Measurements from ENCODE around the gene NCK1. TPM values are rescaled to one million over a fixed set of nuclear protein-coding genes. Genes with fewer than 3 reads are reported as not detected.
A peak's percentile ranks its signal among the peaks of the same experiment; 100 is the strongest.

NCK1 gene
- total RNA-seq, 4 donors from 2014 or later = 35.4 to 44.6 (median 42.7) TPM

DNA sequence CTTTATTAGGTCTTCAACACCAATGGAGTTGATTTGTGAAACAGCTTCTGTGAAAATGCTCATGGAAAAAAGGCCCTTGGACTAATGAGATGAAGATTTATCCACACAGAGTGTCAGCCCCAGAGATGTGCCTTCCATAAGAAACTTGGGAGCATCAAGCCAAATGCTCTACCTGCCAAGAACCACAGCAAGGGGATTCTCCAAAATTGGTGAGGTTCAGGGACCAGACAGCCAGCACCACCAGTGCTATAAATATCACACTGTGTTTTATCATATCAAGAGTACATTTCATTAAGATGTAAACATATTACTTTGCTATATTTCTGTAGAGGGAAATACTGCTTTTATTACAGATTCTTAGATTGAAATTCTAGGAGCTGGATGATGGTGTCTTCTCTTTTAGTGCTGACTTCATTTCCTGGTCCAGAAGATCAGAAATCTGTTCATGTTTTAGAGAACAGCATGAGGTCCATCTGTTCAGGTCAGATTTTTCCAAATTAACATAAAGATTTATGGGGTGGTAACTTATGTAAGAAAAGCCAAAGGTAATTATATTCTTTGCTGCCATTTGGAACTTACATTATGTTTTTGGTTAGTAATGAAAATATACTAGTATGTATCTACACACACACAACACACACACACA, 25.4 kb upstream of the NCK1 start:
- Histone ChIP-seq H3K36me3 (no peaks in the 10 kb centered on the region), H3K27me3 (no peaks in the 10 kb centered on the region), H3K9me3 (no peaks in the 10 kb centered on the region), H3K4me3 (no peak overlapping the region), H3K4me1 (peaks cover 12 to 66% (median 16%) of the 10 kb centered on the region in 3 donors), H3K27ac (peak overlapping the region in 3 of 4 donors; percentile 30 to 67 (median 61))
- no peak for ATAC-seq
- TF ChIP-seq, protein P1, sequence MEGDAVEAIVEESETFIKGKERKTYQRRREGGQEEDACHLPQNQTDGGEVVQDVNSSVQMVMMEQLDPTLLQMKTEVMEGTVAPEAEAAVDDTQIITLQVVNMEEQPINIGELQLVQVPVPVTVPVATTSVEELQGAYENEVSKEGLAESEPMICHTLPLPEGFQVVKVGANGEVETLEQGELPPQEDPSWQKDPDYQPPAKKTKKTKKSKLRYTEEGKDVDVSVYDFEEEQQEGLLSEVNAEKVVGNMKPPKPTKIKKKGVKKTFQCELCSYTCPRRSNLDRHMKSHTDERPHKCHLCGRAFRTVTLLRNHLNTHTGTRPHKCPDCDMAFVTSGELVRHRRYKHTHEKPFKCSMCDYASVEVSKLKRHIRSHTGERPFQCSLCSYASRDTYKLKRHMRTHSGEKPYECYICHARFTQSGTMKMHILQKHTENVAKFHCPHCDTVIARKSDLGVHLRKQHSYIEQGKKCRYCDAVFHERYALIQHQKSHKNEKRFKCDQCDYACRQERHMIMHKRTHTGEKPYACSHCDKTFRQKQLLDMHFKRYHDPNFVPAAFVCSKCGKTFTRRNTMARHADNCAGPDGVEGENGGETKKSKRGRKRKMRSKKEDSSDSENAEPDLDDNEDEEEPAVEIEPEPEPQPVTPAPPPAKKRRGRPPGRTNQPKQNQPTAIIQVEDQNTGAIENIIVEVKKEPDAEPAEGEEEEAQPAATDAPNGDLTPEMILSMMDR (IDR thresholded peaks at IDR 0.05) = no peak
- TF ChIP-seq POLR2AphosphoS5 (IDR thresholded peaks at IDR 0.05) = no peak
- no peak for TF ChIP-seq POLR2A (IDR thresholded peaks at IDR 0.05)

DNA sequence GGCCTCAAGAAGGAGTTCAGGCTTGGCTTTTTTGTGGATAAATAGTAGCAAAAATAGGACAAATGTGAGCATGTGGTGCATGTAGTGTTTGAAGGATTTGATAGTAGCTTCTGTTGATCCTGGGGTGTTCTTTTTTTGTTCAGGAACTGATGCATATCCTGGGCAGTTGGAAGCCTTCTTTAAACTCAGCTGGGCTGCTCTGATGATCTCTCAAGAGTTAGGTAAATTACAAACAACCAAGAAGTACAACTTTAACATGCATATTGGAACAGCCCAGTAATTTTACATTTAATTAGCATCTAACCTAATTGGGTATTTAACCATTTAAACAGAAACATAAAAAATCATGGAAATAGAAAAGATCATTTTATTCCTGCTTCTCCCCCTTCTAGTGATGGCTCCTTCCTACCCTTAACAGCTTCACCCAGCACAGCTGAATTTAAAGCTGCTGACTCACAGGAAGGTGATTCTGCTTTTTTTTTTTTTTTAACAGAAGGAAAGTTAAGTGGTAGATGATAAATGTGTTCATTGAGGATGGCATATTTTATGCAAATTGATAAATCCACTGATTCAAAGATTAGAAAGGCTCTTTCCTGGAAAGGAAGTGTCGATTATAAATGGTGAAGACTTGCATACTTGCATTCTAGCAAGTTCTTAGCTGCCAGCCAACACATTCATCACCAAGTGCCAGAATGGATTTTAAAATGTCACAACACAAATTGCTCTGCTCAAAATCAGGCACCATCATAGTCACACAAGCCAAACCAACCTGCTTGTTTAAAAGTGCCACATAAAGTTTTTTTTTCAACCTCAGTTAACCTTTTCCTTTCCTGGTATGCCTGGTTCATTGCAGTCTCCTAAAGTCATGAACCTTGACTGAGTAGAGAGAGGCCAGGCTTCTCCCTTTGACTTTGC, 23.1 kb upstream of the NCK1 start:
- peak overlapping the region in 3 of 4 donors; percentile 48 to 62 (median 56) for H3K27ac ChIP-seq
- no peaks in the 10 kb centered on the region for H3K9me3 ChIP-seq
- ATAC-seq = no peak
- H3K4me1 ChIP-seq = peaks cover 12 to 66% (median 16%) of the 10 kb centered on the region in 3 donors
- 9% methylated on average over 1 of the region's 1 CpG; no CpG with 5 or more reads in 1 of the 2 donors for WGBS, 2 donors (ENCODE audit: low coverage in 1 of 2)
- no peak for TF ChIP-seq POLR2A (IDR thresholded peaks at IDR 0.05)
- TF ChIP-seq, protein P1 (IDR thresholded peaks at IDR 0.05) = no peak
- TF ChIP-seq EP300 (IDR thresholded peaks at IDR 0.05) = no peak
- peak; percentile 22 for TF ChIP-seq POLR2AphosphoS5 (IDR thresholded peaks at IDR 0.05)
- peaks cover 0 to 12% of the 10 kb centered on the region in 2 donors for H3K36me3 ChIP-seq
- H3K27me3 ChIP-seq = no peaks in the 10 kb centered on the region
- H3K4me3 ChIP-seq = no peak overlapping the region

DNA sequence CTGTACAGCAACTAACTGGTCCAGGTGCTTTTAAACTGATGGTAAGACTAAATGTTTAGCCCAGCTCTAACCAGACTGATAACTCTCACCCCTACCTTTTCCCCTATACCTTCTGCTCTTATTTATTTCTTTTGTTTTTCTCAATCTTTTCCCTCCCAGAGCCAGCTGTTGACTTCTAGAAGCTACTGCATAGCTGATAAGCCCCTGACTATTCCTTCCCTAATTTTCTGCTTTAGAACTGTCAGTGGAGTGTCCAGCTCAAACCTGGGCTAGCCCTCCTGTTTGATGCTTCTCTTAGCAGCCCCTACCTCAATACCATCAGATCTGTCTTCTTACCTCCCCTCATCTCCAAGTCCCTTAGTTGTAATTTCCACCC, 22.5 kb upstream of the NCK1 start:
- peaks cover 0 to 17% of the 10 kb centered on the region in 2 donors for H3K36me3 ChIP-seq
- peaks cover 12 to 61% (median 16%) of the 10 kb centered on the region in 3 donors for H3K4me1 ChIP-seq
- ATAC-seq = no peak
- peak overlapping the region in 3 of 4 donors; percentile 48 to 62 (median 56) for H3K27ac ChIP-seq
- no peaks in the 10 kb centered on the region for H3K9me3 ChIP-seq
- H3K4me3 ChIP-seq = no peak overlapping the region
- no peak for TF ChIP-seq POLR2AphosphoS5 (IDR thresholded peaks at IDR 0.05)
- no peak for TF ChIP-seq POLR2A (IDR thresholded peaks at IDR 0.05)
- TF ChIP-seq, protein P1 (IDR thresholded peaks at IDR 0.05) = no peak
- TF ChIP-seq EP300 (IDR thresholded peaks at IDR 0.05) = no peak
- H3K27me3 ChIP-seq = no peaks in the 10 kb centered on the region

DNA sequence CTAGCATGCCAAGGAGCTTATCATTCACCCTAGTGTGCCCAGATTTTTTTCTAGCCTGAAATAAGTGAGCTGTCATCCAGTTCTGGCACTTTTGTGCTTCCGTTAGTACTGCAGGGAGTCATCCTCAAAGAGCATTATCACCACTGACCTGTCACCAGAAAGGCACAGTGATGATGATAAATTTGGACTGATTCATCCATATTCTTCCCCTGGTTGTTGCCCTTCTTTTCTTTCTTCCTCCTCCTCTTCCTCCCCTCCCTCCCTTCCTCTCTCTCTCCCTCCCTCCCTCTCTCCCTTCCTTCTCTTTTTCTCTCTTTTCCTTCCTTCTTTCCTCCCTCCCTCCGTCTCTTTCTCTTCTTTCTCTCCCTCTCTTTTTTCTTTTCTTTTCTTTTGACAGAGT, 21.8 kb upstream of the NCK1 start:
- Histone ChIP-seq H3K27me3 (no peaks in the 10 kb centered on the region), H3K9me3 (no peaks in the 10 kb centered on the region), H3K36me3 (peaks cover 0 to 17% of the 10 kb centered on the region in 2 donors), H3K4me1 (peaks cover 12 to 54% (median 16%) of the 10 kb centered on the region in 3 donors), H3K27ac (no peak overlapping the region), H3K4me3 (no peak overlapping the region)
- no peak for ATAC-seq
- 69% methylated on average over 2 of the region's 2 CpGs; no CpG with 5 or more reads in 1 of the 2 donors for WGBS, 2 donors (ENCODE audit: low coverage in 1 of 2)
- TF ChIP-seq EP300 (IDR thresholded peaks at IDR 0.05) (no peak), POLR2AphosphoS5 (IDR thresholded peaks at IDR 0.05) (no peak), POLR2A (IDR thresholded peaks at IDR 0.05) (no peak)
- TF ChIP-seq, protein P1 (IDR thresholded peaks at IDR 0.05) = no peak

Measured in gastroesophageal sphincter (tissue), 4 donors.